Measurements from ENCODE around the gene MUC7.
"Not testable (repeated sequence)": the region's sequence is repeated elsewhere in the genome, so short reads cannot be mapped to it uniquely, and the experiment has no call there.

The MUC7 gene

DNA sequence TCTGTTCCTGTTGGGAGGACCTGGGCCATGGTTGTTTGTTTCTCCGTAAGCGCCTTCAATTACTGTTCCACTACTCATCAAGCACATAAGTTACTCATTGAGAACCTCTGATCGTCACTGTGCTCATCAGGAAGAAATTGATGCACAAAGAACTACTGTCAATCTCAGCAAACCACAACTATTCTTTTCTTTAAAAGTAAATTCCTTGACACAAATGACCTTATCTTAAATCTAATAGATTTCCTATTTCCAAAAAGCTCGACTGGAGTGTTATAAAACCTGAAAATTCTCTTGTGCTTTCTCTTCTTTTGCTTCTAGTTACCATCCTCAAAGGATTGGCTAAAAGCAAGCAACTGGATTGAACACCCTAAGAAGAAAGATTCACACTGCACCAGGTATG, at the start of gene MUC7:
Gene MUC7, plus strand, starts transcription at position 301 of the 400 bp plus-strand sequence. CDS start 1,825 bp downstream, outside the sequence.
- no peak for DNase-seq (ENCODE audit: low spot score)

DNA sequence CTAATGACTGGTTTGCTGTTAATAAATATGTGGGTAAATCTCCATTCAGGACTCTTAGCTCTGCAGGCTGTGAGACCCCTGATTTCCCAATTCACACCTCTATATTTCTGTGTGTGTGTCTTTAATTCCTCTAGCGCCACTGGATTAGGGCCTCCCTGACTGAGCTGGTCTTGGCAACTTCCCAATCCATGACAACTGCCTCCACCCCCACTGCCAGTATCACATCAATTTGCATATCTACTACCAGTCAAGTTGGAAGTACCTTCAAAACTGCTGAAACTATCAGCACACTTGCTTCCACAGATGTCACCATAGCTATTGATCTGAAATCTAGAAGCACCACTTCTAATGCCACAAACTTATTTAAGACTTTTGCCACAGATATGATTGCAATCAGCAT, 46.7 kb upstream of the MUC7 start:
- no peak for DNase-seq (ENCODE audit: low spot score)

DNA sequence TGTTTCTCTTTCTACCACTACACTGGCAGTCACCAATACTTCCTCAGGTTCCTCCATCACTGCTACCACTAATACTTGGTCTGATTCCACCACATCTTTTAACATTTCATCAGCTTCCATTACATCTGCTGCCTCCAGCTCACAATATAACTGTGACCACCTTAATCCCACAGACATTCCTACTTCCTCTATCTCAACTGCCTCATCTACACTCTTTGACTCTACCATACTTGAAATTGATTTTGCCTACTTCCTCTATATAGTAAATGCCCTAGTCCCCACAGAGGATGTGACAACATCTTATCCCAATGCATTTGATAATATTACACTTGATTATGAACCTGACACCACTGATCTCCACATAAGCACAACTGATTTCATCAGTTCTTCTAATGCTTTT, 45.2 kb upstream of the MUC7 start:
- no peak for DNase-seq (ENCODE audit: low spot score)

DNA sequence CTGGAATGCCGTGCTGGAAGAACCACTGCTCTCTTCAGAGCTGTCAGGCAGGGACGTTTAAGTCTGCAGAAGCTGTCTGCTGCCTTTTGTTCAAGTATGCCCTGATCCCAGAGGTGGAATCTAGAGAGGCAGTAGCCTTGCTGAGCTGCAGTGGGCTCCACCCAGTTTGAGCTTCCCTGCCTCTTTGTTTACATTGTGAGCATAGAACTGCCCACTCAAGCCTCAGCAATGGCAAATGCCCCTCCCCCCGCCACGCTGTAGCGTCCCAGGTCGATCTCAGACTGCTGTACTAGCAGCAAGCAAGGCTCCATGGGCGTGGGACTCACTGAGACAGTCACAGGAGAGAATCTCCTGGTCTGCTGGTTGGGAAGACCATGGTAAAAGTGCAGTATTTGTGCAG, 34.8 kb upstream of the MUC7 start:
- no peak for DNase-seq (ENCODE audit: low spot score)

DNA sequence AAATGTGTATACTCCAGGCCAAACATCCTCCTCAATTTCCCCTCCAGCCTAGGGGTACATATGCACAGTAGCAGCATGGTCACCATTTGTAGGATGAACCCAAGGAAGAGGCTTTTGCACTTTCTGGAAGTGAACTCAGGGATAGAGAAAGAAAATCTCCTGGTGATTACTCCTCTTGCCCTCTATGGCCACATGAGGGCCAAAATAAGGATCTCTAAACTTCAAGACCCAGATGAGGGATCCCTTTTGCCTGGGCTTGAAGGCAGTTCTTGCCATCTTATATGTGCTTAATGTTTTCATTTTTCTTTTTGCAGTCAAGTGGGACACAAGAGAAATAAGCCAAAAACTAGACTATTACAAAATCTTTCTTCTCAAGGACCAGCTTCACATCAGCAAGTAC, 29.5 kb upstream of the MUC7 start:
- no peak for DNase-seq (ENCODE audit: low spot score)

DNA sequence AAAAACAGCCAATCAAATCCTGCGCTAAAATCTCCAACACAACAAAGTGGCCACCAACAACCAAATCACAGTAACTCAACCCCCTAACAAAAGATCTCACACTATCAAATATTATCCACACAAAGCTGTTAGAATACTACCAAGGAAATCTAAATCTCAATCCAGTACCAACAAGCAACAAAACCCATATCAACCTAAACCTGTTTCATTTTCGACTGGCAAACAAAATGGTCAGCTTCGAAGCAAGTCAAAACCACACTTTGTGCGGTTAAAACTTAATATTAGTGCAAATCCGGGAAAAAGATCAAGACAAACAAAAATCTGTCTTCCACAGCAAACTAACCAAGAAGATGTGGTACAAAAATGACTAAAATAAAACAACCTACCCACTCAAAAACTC, 28.7 kb upstream of the MUC7 start:
- no peak for DNase-seq (ENCODE audit: low spot score)

DNA sequence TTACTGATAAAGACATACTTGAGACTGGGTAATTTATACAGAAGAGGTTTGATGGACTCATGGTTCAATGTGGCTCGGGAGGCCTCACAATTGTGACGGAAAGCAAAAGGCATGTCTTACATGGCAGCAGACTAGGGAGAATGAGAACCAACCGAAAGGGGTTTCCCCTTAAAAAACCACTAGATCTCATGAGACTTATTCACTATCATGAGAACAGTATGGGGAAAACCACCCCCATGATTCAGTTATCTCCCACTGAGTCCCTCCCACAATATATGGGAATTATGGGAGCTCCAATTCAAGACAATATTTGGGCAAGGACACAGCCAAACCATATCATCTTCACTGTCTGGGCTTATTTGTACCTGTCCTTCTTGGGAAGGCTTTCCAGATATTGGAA, 22.8 kb upstream of the MUC7 start:
- no peak for DNase-seq (ENCODE audit: low spot score)

DNA sequence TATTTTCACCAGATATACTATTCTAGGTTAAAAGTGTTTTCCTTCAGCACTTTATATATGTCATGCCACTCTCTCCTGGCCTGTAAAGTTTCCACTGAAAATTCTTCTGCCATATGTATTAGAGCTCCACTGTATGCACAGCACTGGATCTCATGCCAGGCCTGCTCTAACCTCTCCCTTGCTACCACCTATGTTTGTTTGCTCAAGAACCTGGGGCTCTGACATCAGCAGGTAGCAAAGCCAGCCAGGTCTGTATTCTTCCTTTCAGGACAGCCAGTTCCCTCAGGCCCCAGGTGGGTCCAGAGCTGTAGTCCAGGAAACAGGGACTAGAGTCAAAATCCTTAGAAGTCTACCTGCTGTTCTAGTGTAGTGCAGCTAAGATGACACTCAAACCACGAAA, 19.1 kb upstream of the MUC7 start:
- no peak for DNase-seq (ENCODE audit: low spot score)

DNA sequence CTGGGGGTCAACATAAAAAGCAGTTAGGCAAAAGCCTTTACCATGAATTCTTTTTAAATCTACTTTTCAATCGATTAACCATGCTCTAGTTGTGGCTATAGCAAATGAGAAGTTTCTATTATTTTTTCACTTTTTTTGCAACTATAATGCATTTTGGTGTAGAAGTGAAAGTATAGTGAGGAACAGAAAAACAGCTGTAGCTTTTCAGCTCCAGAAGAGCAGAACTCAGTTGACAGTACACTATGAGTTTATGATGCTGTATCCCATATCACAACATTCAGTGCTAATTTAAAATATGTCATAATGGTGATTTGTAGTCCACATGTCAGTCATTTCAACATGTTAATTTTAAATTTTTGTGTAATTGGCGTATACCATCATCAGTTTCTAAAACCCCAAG, 8.7 kb upstream of the MUC7 start:
- DNase-seq (ENCODE audit: low spot score), result no peak

DNA sequence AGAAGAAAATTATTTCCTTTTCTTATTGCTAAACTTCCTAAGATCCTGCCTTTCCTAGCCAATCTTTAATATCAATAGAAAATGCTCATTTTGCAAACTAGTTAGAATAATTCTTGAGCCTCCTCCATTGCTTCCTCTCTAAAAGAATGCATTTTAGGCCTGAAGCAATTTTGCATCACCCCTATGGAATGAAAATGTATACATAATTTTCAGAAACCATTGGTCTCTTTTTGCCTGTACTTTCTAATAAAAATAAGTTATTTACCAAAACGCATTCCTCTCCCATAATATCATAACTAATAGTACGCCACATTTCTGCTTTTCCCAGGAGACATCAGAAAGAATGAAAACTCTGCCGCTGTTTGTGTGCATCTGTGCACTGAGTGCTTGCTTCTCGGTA, 1.7 kb downstream of the MUC7 start:
- DNase-seq (ENCODE audit: low spot score), result no peak

DNA sequence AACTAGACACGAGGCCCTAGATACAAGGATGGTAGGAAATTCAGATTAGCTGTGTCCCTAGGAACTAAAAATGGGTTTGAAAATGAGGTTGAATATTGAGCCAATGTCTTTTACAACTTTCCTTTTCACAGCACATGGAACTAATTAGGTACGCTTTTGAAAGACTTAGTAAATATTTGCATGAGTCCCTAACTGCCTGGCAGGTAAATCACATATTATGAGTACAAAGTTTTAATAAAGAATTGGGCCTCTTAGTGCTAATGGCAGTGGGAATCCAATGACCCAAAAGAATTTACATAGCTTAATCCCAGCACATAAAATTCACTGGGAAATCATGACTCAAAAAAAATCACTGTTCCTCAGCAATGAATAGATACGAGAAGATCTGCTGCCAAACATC, 16.8 kb downstream of the MUC7 start:
- no peak for DNase-seq (ENCODE audit: low spot score)

DNA sequence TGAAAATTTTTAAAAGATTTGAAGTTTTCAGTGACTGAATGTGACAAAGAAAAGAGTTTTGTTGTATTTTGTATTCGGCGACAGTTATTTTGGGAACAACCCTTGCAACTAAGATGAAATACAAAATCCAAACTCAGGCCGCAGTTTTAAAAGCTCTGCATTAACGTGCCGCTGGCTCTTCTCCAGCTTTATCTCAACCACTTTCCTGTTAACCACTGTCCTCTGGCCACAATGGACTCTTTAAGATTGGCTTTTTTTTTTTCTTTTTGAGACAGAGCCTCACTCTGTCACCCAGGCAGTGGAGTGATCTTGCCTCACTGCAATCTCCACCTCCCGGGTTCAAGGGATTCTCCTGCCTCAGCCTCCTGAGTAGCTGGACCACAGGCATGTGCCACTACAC, 24.2 kb downstream of the MUC7 start:
- no peak for DNase-seq (ENCODE audit: low spot score)

DNA sequence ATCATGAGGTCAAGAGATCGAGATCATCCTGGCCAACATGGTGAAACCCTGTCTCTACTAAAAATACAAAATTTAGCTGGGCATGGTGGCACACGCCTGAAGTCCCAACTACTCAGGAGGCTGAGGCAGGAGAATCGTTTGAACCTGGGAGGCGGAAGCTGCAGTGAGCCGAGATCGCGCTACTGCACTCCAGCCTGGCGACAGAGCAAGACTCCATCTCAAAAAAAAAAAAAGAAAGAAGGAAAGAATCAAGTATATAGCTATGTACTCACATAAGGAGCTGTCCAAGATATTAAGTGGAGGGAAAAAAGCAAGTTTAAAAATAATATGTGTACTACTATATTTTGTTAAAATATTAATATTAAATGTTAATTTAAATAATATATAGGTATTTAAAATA, 29.8 kb downstream of the MUC7 start:
- not testable (repeated sequence) for DNase-seq (ENCODE audit: low spot score)

DNA sequence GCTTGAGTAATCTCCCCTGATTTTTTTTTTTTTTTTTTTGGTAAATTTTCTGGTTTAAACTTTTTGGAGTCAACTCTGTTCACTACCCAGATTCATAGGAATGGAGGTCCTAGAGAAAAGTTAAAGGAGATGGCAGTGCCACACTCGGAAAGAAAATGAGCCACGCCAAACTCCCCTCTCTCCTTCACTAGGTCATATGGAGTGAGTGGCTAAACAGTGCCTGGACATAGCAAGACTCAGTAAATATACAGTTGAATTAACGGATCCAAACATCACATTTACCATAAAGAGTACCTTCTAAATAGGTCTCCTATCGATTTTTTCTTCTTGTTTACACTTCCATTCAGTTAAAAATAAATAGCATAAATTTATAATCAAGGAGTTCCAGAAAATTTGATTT, 32.7 kb downstream of the MUC7 start:
- no peak for DNase-seq (ENCODE audit: low spot score)

DNA sequence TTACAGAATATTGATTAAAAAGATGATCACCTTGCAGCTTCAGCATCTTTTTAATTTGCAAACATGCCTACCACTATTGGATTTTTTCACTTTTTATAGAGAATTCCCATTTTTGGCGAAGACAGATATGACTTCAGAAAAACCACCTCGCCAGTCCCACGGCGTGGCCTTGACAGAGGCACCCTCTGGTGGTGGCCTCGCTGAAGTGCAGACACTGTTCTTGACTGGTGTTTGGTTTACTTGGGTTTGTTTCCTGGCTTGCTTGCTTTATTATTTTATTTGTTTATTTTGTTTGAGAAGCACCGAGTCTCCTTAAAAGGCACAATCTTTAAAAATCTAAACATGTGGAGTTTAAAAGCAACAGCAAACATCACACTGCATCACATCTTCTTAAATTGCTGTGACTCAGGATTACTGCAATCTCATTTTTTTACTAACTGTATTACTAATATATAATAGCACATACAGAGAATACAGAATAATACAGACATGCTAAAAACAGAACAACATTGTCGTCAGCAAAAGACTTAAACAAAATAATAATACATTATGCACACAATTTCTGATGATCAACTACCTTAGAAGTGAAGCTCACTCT, 33.3 kb downstream of the MUC7 start:
- peak; percentile 61 for DNase-seq (ENCODE audit: low spot score)

DNA sequence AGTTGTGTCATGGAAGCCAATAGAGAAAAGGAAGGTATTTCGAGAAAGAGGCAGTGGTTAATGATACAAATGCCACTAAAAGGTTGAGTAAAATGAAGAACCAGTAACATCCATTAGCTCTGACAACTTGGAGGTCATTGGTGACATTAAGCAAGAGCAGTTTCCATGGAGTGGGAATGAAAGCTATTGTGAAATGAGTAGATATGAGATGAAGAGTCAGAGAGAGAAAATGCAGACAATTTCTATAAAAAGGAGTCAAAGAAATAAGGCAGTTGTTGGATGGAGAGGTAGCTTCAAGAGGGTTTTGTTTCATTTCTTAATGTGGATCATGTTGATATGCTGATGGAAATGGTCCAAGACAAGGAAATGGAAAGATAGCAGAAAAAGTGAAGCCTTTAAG, 36.8 kb downstream of the MUC7 start:
- DNase-seq (ENCODE audit: low spot score), result no peak

DNA sequence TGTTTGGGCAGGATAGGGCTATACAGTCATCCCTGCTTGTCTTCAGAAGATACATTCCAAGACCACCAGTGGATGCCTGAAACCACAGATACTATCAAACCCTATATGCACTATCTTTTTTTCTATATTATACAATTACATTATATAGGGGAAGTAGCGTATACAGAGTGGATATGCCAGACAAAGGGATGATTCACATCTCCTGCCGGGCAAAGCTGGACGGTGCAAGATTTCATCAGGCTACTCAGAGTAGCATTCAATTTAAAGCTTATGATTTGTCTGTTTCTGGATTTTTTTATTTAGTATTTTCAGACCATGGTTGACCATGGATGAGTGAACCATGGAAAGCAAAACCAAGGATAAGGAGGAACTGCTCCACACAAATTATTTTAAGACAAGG, 39.4 kb downstream of the MUC7 start:
- DNase-seq (ENCODE audit: low spot score), result no peak

DNA sequence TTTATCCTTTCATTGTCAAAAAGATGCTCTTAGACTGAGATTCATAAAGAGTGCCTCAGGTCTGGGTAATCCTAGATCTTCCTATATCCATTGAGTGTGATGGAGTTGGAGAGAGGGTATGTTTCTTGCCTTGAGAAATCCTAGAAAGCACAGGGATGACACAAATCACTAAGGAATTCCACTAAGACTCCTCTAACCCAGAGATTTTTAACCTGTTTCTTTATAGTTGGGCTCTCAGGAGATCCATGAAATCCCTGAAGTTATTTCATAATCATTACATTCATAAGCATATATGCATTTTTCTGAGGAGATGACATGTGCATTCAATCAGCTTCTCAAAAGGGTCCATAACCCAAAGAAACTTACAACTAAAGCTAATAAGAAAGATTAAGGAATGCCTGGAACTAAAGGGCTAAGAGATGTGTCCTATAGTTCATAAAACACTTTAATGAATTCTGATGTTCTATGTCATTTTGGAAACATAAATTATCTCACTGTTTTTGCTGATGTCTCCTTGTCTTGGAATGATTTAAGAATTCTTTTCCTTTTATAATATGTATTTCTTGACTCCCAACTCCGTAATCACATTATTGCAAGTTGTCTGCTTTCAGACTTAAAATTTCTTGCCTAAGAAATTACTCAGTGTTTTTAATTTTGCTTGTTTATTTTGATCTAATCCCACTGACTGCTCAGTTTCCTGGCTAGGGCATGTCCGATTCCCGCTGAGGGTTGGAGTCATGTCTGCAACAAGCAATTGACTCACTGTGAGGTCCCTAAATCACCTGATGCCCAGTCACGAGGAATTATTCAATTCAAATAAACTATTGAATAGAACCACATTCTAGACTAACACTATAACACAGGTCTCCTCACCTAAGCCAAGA, 43.6 kb downstream of the MUC7 start:
- DNase-seq (ENCODE audit: low spot score), result no peak

DNA sequence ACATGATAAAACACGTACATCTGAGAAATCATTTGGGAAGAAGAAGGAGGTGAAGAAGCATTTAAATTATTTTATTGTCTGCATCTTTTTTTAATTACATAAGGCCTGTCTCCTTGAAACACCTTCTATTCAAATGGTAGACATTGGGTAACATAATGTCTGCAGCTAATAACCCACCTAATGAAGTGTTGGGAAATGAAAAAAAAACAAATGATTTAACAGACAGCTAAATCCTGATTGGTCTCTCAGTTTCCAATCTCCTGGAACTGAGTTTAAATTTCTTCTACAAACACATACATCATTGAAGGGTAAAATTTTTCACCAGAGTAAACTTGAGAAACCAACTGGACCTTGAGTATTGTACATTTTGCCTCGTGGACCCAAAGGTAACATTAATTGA, 46.3 kb downstream of the MUC7 start, which contains the start of gene AMTN:
Gene AMTN, plus strand, starts transcription at position 301 of the 400 bp plus-strand sequence. CDS start 209 bp downstream, outside the sequence.
- DNase-seq (ENCODE audit: low spot score), result no peak

DNA sequence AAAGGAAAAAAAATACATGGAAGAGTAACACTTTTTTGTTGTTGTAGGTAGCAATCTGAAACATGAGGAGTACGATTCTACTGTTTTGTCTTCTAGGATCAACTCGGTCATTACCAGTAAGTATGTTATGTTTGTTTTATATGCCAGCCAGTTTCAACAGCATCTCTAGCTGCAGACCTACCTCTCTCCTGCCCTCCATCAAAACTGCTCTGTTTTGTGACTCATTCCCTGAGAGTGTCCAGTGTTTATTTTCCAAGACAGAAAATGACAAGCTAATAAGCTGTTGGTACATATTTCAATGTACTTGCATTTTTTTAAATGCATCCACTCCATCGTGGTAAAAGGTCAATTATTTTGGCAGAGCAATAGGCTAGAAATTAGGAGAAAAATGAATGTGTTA, 46.7 kb downstream of the MUC7 start:
- no peak for DNase-seq (ENCODE audit: low spot score)

DNA sequence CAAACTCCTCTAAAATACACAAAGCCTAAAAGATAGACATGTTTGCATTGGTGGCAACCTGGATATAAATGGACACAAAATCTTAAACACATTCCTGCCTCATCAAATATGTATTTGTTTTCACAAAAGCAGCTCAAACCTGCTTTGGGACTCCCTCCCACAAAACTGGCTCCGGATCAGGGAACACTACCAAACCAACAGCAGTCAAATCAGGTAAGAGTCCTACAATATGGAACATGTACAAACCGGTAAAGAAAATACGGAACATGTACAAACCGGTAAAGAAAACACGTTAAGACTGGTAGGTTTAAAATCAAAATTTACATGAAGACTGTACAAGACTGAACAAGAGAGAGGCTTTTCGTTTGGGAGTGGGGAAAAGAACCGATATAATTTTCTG, 50.6 kb downstream of the MUC7 start:
- no peak for DNase-seq (ENCODE audit: low spot score)

DNA sequence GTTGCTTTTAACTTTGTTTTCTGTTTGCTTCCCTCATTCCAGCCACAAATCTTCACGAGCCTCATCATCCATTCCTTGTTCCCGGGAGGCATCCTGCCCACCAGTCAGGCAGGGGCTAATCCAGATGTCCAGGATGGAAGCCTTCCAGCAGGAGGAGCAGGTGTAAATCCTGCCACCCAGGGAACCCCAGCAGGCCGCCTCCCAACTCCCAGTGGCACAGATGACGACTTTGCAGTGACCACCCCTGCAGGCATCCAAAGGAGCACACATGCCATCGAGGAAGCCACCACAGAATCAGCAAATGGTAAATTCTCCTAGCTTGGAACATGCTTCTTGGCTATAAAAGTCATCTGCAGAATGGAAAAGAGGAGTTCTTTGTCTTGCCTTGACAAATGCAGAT, 59.0 kb downstream of the MUC7 start:
- no peak for DNase-seq (ENCODE audit: low spot score)

DNA sequence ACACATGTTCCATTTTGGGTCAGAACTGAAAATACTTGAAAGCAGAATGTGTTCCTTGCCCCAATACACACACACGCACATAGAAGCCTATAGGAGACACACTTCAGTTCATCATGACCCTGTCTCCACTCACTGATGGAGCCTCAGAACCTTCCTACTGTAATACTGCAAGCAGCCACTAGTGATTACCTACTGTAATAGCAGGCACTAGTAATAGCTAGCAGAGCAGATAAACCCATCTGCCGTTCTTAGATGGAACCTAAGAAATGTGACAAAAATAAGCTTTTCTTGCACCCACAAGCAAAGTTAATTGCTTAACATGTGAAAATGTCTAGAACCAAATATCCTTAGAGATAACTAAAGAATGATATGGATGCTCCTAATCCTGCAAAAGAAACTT, 60.0 kb downstream of the MUC7 start:
- peak; percentile 24 for DNase-seq (ENCODE audit: low spot score)

Data from iPS-NIHi11 (cell line).